Natural killer cell (primary cell): ENCODE data around the gene DEXI. TPM values are rescaled to one million over a fixed set of nuclear protein-coding genes. Genes with fewer than 3 reads are reported as not detected.

Experiments
- ATAC-seq, 3 donors: fragments of 150-1000 bp in 2 of 3; fragments of 200-7000 bp in 1 of 3; cut with Tn5 transposase; 1 replicate in 1 of 3; 2 replicates in 2 of 3; pipeline ENCODE4 v1.10.0; 2021; ENCODE audit warnings: mild to moderate bottlenecking in 2 of 3, moderate library complexity in 2 of 3
- DNase-seq, 2 donors: peaks; one replicate each; pipeline versions ENCODE4 v3.0.0 to v3.0.0-alpha.2; 2013 to 2021; ENCODE audit warnings: mixed read lengths in 1 of 2
- H3K27ac ChIP-seq: one replicate; pipeline ENCODE4 v1.5.1; 2013; ENCODE audit warnings: mild to moderate bottlenecking, low read length
- H3K27me3 ChIP-seq: one replicate; pipeline ENCODE4 v1.6.1; 2013; ENCODE audit warnings: low read length; ENCODE audit not compliant: control insufficient read depth, insufficient read depth
- H3K36me3 ChIP-seq: one replicate; pipeline ENCODE4 v1.6.1; 2013; ENCODE audit warnings: low read length; ENCODE audit not compliant: control insufficient read depth, insufficient read depth
- H3K4me1 ChIP-seq: one replicate; pipeline ENCODE4 v1.6.1; 2013; ENCODE audit warnings: low read length; ENCODE audit not compliant: control insufficient read depth, insufficient read depth
- H3K4me3 ChIP-seq: one replicate; pipeline ENCODE4 v1.5.1; 2013; ENCODE audit warnings: low read length
- H3K9me3 ChIP-seq: one replicate; pipeline ENCODE4 v1.6.1; 2013; ENCODE audit warnings: low read length; ENCODE audit not compliant: control insufficient read depth, insufficient read depth
- H3K27ac Mint-ChIP-seq, 2 donors: one replicate each; pipeline ENCODE4 v1.8.0; 2022; ENCODE audit warnings: mild to moderate bottlenecking in 2 of 2, mixed read lengths in 2 of 2, moderate library complexity in 1 of 2
- H3K27me3 Mint-ChIP-seq, 2 donors: one replicate each; pipeline ENCODE4 v1.8.0; 2022; ENCODE audit warnings: low read depth in 2 of 2, mixed read lengths in 2 of 2
- H3K36me3 Mint-ChIP-seq: one replicate; pipeline ENCODE4 v1.8.0; 2022; ENCODE audit warnings: mixed read lengths
- H3K4me1 Mint-ChIP-seq, 2 donors: one replicate each; pipeline ENCODE4 v1.8.0; 2022; ENCODE audit warnings: mixed read lengths in 2 of 2
- H3K4me3 Mint-ChIP-seq: one replicate; pipeline ENCODE4 v1.8.0; 2022; ENCODE audit warnings: mild to moderate bottlenecking, moderate library complexity, mixed read lengths
- H3K9me3 Mint-ChIP-seq, 2 donors: one replicate each; pipeline ENCODE4 v1.8.0; 2022; ENCODE audit warnings: mixed read lengths in 2 of 2
- CTCF ChIP-seq: fragments of 200-600 bp; IDR thresholded peaks from one replicate; pipeline ENCODE4 v1.8.0; 2022; ENCODE audit warnings: antibody characterized with exemption
- WGBS: methylation state at CpG from one replicate; pipeline ENCODE4 v1.1.7; 2013; ENCODE audit warnings: missing lambda C conversion rate; ENCODE audit not compliant: insufficient coverage; 5-methylcytosine and 5-hydroxymethylcytosine counted together
- intact Hi-C: fragments of 100-400 bp; cut with micrococcal nuclease; formaldehyde crosslinking; loops from one replicate; pipeline ENCODE4 v1.14.2; 2022
- total RNA-seq, 4 donors: library from RNA; stranded (reverse); fragments of 120-200 nt in 1 of 4; gene quantifications; one replicate each; pipeline versions ENCODE4 v1.2.3 to v1.2.4, GENCODE V29; 2013 to 2022

The DEXI gene
- total RNA-seq, 3 donors from 2014 or later (not counting 1 experiment from before 2014, with no cell fraction given) = 8.7 to 15.2 (median 14.4) TPM

- Mint-ChIP-seq H3K4me1 (no peaks in the 10 kb centered on the region), H3K36me3 (peaks cover 7% of the 10 kb centered on the region), H3K9me3 (peaks cover 0 to 2% of the 10 kb centered on the region in 2 donors), H3K27me3 (no peaks in the 10 kb centered on the region), H3K27ac (no peak overlapping the region), H3K4me3 (no peak overlapping the region)
- Histone ChIP-seq H3K27me3 (no peaks in the 10 kb centered on the region), H3K4me1 (no peaks in the 10 kb centered on the region), H3K27ac (no peak overlapping the region), H3K4me3 (no peak overlapping the region), H3K9me3 (no peaks in the 10 kb centered on the region), H3K36me3 (peaks cover 49% of the 10 kb centered on the region)
- TF ChIP-seq CTCF = no peak
- DNase-seq (no peak), ATAC-seq (peak in 1 of 3 donors; percentile 8)
- 96% methylated on average over 46 of the region's 46 CpGs for WGBS
- intact Hi-C loops = no loop called here
Measured at GRCh38 chr16:10906914-10907756, 35.1 kb downstream of the DEXI start.

- no peaks in the 10 kb centered on the region for H3K27me3 Mint-ChIP-seq
- intact Hi-C loops = no loop called here
- peaks cover 0 to 2% of the 10 kb centered on the region in 2 donors for H3K9me3 Mint-ChIP-seq
- H3K9me3 ChIP-seq = no peaks in the 10 kb centered on the region
- H3K27ac Mint-ChIP-seq = no peak overlapping the region
- H3K36me3 ChIP-seq = peaks cover 53% of the 10 kb centered on the region
- no peak overlapping the region for H3K27ac ChIP-seq
- no peak overlapping the region for H3K4me3 ChIP-seq
- H3K27me3 ChIP-seq = no peaks in the 10 kb centered on the region
- DNase-seq (no peak), ATAC-seq (no peak)
- no peaks in the 10 kb centered on the region for H3K4me1 ChIP-seq
- H3K4me1 Mint-ChIP-seq = no peaks in the 10 kb centered on the region
- no peak overlapping the region for H3K4me3 Mint-ChIP-seq
- WGBS = 98% methylated on average over 19 of the region's 19 CpGs
- H3K36me3 Mint-ChIP-seq = peaks cover 7% of the 10 kb centered on the region
- TF ChIP-seq CTCF = no peak
Measured at GRCh38 chr16:10906482-10906881, 35.8 kb downstream of the DEXI start.

GRCh38 chr16:10902999-10903398 lies 39.3 kb downstream of the DEXI start:
- Mint-ChIP-seq H3K36me3 (peaks cover 7% of the 10 kb centered on the region), H3K4me3 (no peak overlapping the region), H3K9me3 (peaks cover 0 to 2% of the 10 kb centered on the region in 2 donors), H3K27ac (no peak overlapping the region), H3K27me3 (no peaks in the 10 kb centered on the region), H3K4me1 (no peaks in the 10 kb centered on the region)
- H3K36me3 ChIP-seq = peaks cover 55% of the 10 kb centered on the region
- intact Hi-C loops = no loop called here
- H3K4me1 ChIP-seq = no peaks in the 10 kb centered on the region
- no peak overlapping the region for H3K4me3 ChIP-seq
- H3K9me3 ChIP-seq = no peaks in the 10 kb centered on the region
- 93% methylated on average over 1 of the region's 1 CpG for WGBS
- H3K27ac ChIP-seq = no peak overlapping the region
- ATAC-seq = no peak
- H3K27me3 ChIP-seq = no peaks in the 10 kb centered on the region
- TF ChIP-seq CTCF = no peak
- no peak for DNase-seq
